Mammary epithelial cell (primary cell): ENCODE results near the gene BCDIN3D.

Experiments used
- EZH2 ChIP-seq: IDR thresholded peaks from 2 replicates; pipeline ENCODE4 v1.6.1; 2012; ENCODE audit warnings: low read length, inconsistent platforms, borderline replicate concordance
- TF ChIP-seq, protein P1 (sequence below), 2 donors: IDR thresholded peaks in 1 of 2; conservative IDR thresholded peaks in 1 of 2; 2 replicates each; pipeline ENCODE4 v1.5.1; 2011 to 2012; ENCODE audit warnings: inconsistent platforms in 2 of 2, low read length in 2 of 2, mild to moderate bottlenecking in 2 of 2, control low read depth in 1 of 2, low read depth in 1 of 2; ENCODE audit not compliant: insufficient read depth in 1 of 2; ENCODE audit errors: extremely low read depth in 1 of 2

DNA sequence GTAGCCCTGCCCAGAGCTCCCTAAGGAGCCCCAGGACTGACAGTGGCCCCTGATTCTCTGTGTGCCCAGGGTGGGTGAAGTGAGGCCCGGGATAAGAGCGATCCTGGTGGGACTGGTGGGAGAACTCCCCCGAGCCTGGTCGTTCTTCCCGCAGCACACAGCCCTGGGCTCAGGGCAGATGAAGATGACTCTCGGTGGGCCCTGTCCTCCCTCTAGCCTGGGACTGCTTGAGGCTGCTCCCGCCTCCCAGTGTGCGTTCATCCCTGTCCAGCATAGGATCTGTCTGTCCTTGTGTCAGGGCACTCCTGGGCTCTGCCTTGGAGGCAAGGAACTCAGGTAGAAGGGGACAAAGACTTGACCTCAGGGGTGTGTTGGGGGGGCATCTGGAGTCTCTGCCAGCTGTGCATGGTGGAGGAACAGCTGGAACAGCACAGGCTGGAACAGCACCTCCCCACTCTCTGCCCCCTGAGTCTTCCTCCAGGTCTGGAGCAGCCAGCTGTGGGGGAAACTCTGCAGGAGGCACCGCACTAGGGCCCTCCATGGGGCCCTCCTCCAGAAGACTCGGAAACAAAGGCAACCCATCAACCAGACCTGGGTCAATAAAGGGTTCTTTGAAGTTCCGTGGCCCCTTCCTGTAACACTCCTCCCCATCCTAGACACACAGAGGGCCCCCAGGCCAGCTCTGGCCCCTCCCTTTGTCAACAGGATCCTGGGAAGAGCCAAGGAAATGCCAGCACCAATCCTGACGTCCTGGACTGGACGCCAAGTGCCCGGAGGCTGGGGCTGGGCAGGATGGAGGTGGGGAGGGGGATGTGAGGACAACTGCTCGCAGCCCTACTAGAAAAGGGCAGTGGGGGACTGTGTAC is 44.9 kb upstream of the BCDIN3D start:
- TF ChIP-seq, protein P1, sequence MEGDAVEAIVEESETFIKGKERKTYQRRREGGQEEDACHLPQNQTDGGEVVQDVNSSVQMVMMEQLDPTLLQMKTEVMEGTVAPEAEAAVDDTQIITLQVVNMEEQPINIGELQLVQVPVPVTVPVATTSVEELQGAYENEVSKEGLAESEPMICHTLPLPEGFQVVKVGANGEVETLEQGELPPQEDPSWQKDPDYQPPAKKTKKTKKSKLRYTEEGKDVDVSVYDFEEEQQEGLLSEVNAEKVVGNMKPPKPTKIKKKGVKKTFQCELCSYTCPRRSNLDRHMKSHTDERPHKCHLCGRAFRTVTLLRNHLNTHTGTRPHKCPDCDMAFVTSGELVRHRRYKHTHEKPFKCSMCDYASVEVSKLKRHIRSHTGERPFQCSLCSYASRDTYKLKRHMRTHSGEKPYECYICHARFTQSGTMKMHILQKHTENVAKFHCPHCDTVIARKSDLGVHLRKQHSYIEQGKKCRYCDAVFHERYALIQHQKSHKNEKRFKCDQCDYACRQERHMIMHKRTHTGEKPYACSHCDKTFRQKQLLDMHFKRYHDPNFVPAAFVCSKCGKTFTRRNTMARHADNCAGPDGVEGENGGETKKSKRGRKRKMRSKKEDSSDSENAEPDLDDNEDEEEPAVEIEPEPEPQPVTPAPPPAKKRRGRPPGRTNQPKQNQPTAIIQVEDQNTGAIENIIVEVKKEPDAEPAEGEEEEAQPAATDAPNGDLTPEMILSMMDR (conservative IDR thresholded peaks at IDR 0.05 in 1 of 2, IDR thresholded peaks at IDR 0.05 in 1 of 2; ENCODE audit: extremely low read depth in 1 of 2, insufficient read depth in 1 of 2, low read depth in 1 of 2, low read length in 2 of 2) = no peak
- no peak for TF ChIP-seq EZH2
